ENCODE data around the gene PPP1CA.

GRCh38 chr11:67434395-67434881 lies 32.8 kb upstream of the PPP1CA start:
- TF ChIP-seq, protein P1, sequence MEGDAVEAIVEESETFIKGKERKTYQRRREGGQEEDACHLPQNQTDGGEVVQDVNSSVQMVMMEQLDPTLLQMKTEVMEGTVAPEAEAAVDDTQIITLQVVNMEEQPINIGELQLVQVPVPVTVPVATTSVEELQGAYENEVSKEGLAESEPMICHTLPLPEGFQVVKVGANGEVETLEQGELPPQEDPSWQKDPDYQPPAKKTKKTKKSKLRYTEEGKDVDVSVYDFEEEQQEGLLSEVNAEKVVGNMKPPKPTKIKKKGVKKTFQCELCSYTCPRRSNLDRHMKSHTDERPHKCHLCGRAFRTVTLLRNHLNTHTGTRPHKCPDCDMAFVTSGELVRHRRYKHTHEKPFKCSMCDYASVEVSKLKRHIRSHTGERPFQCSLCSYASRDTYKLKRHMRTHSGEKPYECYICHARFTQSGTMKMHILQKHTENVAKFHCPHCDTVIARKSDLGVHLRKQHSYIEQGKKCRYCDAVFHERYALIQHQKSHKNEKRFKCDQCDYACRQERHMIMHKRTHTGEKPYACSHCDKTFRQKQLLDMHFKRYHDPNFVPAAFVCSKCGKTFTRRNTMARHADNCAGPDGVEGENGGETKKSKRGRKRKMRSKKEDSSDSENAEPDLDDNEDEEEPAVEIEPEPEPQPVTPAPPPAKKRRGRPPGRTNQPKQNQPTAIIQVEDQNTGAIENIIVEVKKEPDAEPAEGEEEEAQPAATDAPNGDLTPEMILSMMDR (IDR thresholded peaks at IDR 0.05) = no peak
- TF ChIP-seq POLR2A (IDR thresholded peaks at IDR 0.05) = no peak
